ENCODE data around the gene ZNF593.

ZNF593 gene

GRCh38 chr1:26169669-26170471 is at the start of gene ZNF593:
Gene ZNF593, plus strand, starts transcription at chr1:26169908. Its CDS starts 76 bp downstream, at chr1:26169984.
- DNase-seq (ENCODE audit: low read depth in 2 of 2, low spot score in 1 of 2), result peak; percentile 70 to 75

- DNase-seq (ENCODE audit: low read depth in 2 of 2, low spot score in 1 of 2), result no peak
Observed at GRCh38 chr1:26121854-26122773, 47.6 kb upstream of the ZNF593 start.

- no peak for DNase-seq (ENCODE audit: low read depth in 2 of 2, low spot score in 1 of 2)
Observed at GRCh38 chr1:26122988-26123973, 46.4 kb upstream of the ZNF593 start.

GRCh38 chr1:26124418-26125331 is 45.0 kb upstream of the ZNF593 start:
- DNase-seq (ENCODE audit: low read depth in 2 of 2, low spot score in 1 of 2), result no peak

- no peak for DNase-seq (ENCODE audit: low read depth in 2 of 2, low spot score in 1 of 2)
Observed at GRCh38 chr1:26125382-26125781, 44.3 kb upstream of the ZNF593 start.

- DNase-seq (ENCODE audit: low read depth in 2 of 2, low spot score in 1 of 2), result no peak
Observed at GRCh38 chr1:26125946-26126320, 43.8 kb upstream of the ZNF593 start.

- DNase-seq (ENCODE audit: low read depth in 2 of 2, low spot score in 1 of 2), result peak in 1 of 2 donors; percentile 32
Observed at GRCh38 chr1:26126321-26127084, 43.2 kb upstream of the ZNF593 start.

GRCh38 chr1:26127235-26128163 is 42.2 kb upstream of the ZNF593 start:
- DNase-seq (ENCODE audit: low read depth in 2 of 2, low spot score in 1 of 2), result no peak

- DNase-seq (ENCODE audit: low read depth in 2 of 2, low spot score in 1 of 2), result no peak
Observed at GRCh38 chr1:26129778-26130177, 39.9 kb upstream of the ZNF593 start.

- no peak for DNase-seq (ENCODE audit: low read depth in 2 of 2, low spot score in 1 of 2)
Observed at GRCh38 chr1:26130695-26131094, 39.0 kb upstream of the ZNF593 start.

- DNase-seq (ENCODE audit: low read depth in 2 of 2, low spot score in 1 of 2), result no peak
Observed at GRCh38 chr1:26132128-26132833, 37.4 kb upstream of the ZNF593 start.

GRCh38 chr1:26132834-26133167 is 36.9 kb upstream of the ZNF593 start:
- DNase-seq (ENCODE audit: low read depth in 2 of 2, low spot score in 1 of 2), result no peak

GRCh38 chr1:26134466-26134865 is 35.2 kb upstream of the ZNF593 start:
- no peak for DNase-seq (ENCODE audit: low read depth in 2 of 2, low spot score in 1 of 2)

- DNase-seq (ENCODE audit: low read depth in 2 of 2, low spot score in 1 of 2), result no peak
Observed at GRCh38 chr1:26138974-26139558, 30.6 kb upstream of the ZNF593 start.

- DNase-seq (ENCODE audit: low read depth in 2 of 2, low spot score in 1 of 2), result no peak
Observed at GRCh38 chr1:26142159-26142558, 27.5 kb upstream of the ZNF593 start.

- peak; percentile 42 to 60 for DNase-seq (ENCODE audit: low read depth in 2 of 2, low spot score in 1 of 2)
Observed at GRCh38 chr1:26145041-26145959, 24.4 kb upstream of the ZNF593 start.
